ENCODE results near the gene LRRC26.

Gene LRRC26

DNA sequence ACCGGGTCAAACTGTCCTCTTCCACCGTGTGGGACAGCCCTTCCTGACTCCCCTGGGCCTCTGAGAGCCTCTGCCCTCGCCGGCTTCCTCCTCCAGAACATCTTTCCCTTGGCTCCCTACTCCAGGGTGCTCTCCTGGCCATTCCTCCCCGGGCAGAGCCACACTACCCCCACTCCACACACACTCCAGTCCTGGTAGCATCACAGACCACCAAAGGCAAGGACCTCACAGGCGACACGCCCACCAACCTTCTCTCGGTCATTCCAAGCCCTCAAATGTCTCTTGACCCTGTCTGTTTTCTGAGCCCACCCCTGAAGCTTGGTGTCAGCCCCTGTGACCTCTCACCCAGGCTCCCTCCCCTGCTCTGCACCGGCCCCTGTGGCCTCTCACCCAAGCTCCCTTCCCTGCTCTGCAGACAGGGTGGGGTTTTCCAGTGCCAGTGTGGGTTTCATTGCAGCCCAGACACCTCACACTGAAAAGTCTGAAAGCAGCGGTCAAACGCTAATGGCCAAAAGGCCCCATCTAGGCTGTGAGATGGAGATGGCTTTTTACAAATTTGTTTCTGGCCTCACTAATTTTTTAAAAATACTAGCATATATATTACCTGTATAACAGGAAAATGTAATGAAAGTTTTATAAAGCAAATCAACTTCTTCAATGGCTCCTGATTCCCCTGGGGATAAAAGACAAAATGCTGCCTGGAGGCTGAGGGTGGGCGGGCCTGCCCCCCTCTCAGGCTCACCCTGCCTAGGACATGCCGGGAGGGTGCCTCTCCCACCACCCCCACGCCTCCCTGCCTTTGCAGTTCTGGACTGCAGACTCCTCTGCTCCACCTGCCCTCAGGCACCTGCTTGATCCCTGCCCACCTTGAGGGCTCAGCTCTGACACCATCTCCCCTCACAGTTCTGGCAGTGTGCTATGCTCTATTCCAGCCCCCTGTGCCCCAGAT lies 10.5 kb downstream of the LRRC26 start:
- no peak overlapping the region for H3K4me3 ChIP-seq (replicated peaks; ENCODE audit: low read depth, low read length)
- TF ChIP-seq, protein P1, sequence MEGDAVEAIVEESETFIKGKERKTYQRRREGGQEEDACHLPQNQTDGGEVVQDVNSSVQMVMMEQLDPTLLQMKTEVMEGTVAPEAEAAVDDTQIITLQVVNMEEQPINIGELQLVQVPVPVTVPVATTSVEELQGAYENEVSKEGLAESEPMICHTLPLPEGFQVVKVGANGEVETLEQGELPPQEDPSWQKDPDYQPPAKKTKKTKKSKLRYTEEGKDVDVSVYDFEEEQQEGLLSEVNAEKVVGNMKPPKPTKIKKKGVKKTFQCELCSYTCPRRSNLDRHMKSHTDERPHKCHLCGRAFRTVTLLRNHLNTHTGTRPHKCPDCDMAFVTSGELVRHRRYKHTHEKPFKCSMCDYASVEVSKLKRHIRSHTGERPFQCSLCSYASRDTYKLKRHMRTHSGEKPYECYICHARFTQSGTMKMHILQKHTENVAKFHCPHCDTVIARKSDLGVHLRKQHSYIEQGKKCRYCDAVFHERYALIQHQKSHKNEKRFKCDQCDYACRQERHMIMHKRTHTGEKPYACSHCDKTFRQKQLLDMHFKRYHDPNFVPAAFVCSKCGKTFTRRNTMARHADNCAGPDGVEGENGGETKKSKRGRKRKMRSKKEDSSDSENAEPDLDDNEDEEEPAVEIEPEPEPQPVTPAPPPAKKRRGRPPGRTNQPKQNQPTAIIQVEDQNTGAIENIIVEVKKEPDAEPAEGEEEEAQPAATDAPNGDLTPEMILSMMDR (IDR thresholded peaks at IDR 0.05; ENCODE audit: low read depth, low read length, missing control alignments), result no peak
- no peak for DNase-seq (ENCODE audit: extremely low read depth, low read depth)

DNA sequence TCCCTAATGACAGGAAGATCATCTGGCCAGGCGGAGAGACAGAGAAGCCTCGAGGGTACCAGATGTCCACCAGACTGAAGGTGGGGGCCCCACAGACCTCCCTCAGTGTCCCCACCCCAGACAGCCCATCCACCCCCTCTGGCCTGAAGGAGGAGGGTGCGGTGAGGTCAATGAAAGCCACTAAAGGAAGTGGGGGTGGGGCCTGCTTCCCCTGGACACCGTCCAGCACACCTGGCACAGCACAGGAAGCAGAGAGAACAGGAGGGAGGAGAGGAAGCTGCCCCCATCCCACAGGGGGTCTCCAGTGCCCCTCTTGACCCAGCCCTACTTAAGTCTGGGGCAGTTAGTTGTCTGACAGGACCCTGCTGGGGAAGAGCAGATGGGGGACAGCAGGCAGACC lies 11.2 kb downstream of the LRRC26 start:
- TF ChIP-seq, protein P1 (IDR thresholded peaks at IDR 0.05; ENCODE audit: low read depth, low read length, missing control alignments), result no peak

GRCh38 chr9:137157618-137158415 lies 12.0 kb downstream of the LRRC26 start:
- TF ChIP-seq, protein P1 (IDR thresholded peaks at IDR 0.05; ENCODE audit: low read depth, low read length, missing control alignments), result no peak
- no peak for DNase-seq (ENCODE audit: extremely low read depth, low read depth)
- no peak overlapping the region for H3K4me3 ChIP-seq (replicated peaks; ENCODE audit: low read depth, low read length)

More for the DNA sequence above, 11.2 kb downstream of the LRRC26 start:
- H3K4me3 ChIP-seq (replicated peaks; ENCODE audit: low read depth, low read length), result no peak overlapping the region
- no peak for DNase-seq (ENCODE audit: extremely low read depth, low read depth)

DNA sequence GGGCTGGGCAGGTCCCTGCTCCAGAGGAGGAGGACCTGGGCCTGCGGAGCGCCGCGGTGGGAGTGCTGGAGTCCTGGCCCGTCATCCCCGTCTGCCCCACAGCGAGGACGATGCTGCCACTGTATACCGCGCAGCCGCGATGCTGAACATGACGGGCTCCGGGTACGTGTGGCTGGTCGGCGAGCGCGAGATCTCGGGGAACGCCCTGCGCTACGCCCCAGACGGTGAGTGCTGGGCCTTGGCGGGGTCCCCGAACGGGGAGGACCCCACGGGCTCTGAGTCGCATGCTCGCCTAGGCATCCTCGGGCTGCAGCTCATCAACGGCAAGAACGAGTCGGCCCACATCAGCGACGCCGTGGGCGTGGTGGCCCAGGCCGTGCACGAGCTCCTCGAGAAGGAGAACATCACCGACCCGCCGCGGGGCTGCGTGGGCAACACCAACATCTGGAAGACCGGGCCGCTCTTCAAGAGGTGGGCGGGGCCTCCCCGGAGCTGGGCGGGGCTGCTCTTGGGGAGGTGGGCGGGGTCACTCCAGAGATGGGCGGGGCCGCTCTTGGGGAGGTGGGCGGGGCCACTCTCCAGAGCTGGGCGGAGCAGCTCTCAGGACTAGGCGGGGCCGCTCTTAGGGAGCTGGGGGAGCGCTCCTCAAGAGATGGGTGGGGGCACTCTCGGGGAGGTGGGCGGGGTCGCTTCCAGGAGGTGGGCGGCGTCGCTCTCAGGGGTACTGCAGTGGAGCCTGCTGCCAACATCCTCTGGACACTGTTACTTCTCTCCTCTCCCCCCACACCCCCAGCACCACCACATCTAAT lies 13.1 kb downstream of the LRRC26 start:
- DNase-seq (ENCODE audit: extremely low read depth, low read depth), result no peak
- H3K4me3 ChIP-seq (replicated peaks; ENCODE audit: low read depth, low read length), result peak overlapping the region; percentile 21; the same call in 1 of the 2 replicates
- TF ChIP-seq, protein P1 (IDR thresholded peaks at IDR 0.05; ENCODE audit: low read depth, low read length, missing control alignments), result no peak

GRCh38 chr9:137152844-137153405 lies 16.9 kb downstream of the LRRC26 start:
- TF ChIP-seq, protein P1 (IDR thresholded peaks at IDR 0.05; ENCODE audit: low read depth, low read length, missing control alignments), result no peak
- no peak overlapping the region for H3K4me3 ChIP-seq (replicated peaks; ENCODE audit: low read depth, low read length)
- DNase-seq (ENCODE audit: extremely low read depth, low read depth), result no peak
